Transverse colon (tissue), 4 donors: ENCODE results near the gene FAM219A. TPM values are rescaled to one million over a fixed set of nuclear protein-coding genes. Genes with fewer than 3 reads are reported as not detected.

Experiments
- DNase-seq: peaks from one replicate; pipeline ENCODE4 v3.0.0-alpha.2; 2019
- H3K27ac ChIP-seq, 4 donors: fragments of 200-600 bp; sonication (generic); 2 replicates each; pipeline ENCODE4 v1.5.1; 2016 to 2018; ENCODE audit warnings: inconsistent platforms in 4 of 4
- H3K27me3 ChIP-seq: fragments of 200-600 bp; sonication (generic); 2 replicates; pipeline ENCODE4 v1.5.1; 2017; ENCODE audit warnings: inconsistent platforms
- H3K36me3 ChIP-seq, 4 donors: fragments of 200-600 bp; sonication (generic); 2 replicates each; pipeline ENCODE4 v1.5.1; 2017 to 2019; ENCODE audit warnings: inconsistent platforms in 4 of 4
- H3K4me1 ChIP-seq, 4 donors: fragments of 200-600 bp; sonication (generic); 2 replicates each; pipeline ENCODE4 v1.5.1; 2017 to 2020; ENCODE audit warnings: inconsistent platforms in 4 of 4
- H3K4me3 ChIP-seq, 4 donors: fragments of 200-600 bp; sonication (generic); 1 replicate in 1 of 4; 2 replicates in 3 of 4; pipeline versions ENCODE4 v1.5.1 to v1.6.1; 2017 to 2019; ENCODE audit warnings: inconsistent platforms in 4 of 4
- H3K9me3 ChIP-seq, 2 donors: fragments of 200-600 bp; sonication (generic); 2 replicates each; pipeline ENCODE4 v1.5.1; 2017 to 2019; ENCODE audit warnings: inconsistent platforms in 2 of 2
- EP300 ChIP-seq: sonication (generic); formaldehyde crosslinking; IDR thresholded peaks from one replicate; pipeline ENCODE4 v1.6.1; 2017; ENCODE audit warnings: antibody characterized with exemption, low read depth
- POLR2A ChIP-seq: fragments of 450-650 bp; IDR thresholded peaks from one replicate; pipeline ENCODE4 v1.6.1; 2016; ENCODE audit warnings: antibody characterized with exemption, mild to moderate bottlenecking, moderate library complexity
- POLR2AphosphoS5 ChIP-seq, 3 donors: sonication (generic); formaldehyde crosslinking; IDR thresholded peaks; one replicate each; pipeline ENCODE4 v1.6.1; 2016; ENCODE audit warnings: antibody characterized with exemption in 3 of 3
- WGBS, 2 donors: methylation state at CpG; one replicate each; pipeline ENCODE4 v1.1.5; 2018; ENCODE audit warnings: low coverage in 1 of 2; 5-methylcytosine and 5-hydroxymethylcytosine counted together
- in situ Hi-C, 4 donors: fragments of 200-750 bp; cut with MboI; loops; one replicate each; pipeline versions ENCODE4 v1.15.0 to v1.15.1; 2017; ENCODE audit warnings: low sequenced_read_pairs in 3 of 4, low pct_ligation_motif_present in 1 of 4, low pct_unique_long_range_greater_than_20kb in 1 of 4
- intact Hi-C: fragments of 100-400 bp; cut with DNase I; formaldehyde crosslinking; loops from one replicate; pipeline ENCODE4 v1.15.1; 2023; ENCODE audit warnings: low total_unique reads
- total RNA-seq, 4 donors: library from RNA; depleted of rRNA; stranded (reverse); fragments of >200 nt; gene quantifications; one replicate each; pipeline ENCODE4 v1.1.0, GENCODE V29; 2016
- TF ChIP-seq, protein P1 (sequence below), 5 experiments: fragments of 200-600 bp in 3 of 5; fragments of 450-650 bp in 2 of 5; sonication (generic) in 3 of 5; IDR thresholded peaks; 1 replicate in 2 of 5; 2 replicates in 3 of 5; pipeline ENCODE4 v1.5.1; 2016 to 2017; ENCODE audit warnings: antibody characterized with exemption in 5 of 5, inconsistent platforms in 3 of 5, mild to moderate bottlenecking in 2 of 5, moderate library complexity in 1 of 5

Gene FAM219A
- total RNA-seq, 4 donors from 2014 or later, result 3.7 to 15.3 (median 8.0) TPM

DNA sequence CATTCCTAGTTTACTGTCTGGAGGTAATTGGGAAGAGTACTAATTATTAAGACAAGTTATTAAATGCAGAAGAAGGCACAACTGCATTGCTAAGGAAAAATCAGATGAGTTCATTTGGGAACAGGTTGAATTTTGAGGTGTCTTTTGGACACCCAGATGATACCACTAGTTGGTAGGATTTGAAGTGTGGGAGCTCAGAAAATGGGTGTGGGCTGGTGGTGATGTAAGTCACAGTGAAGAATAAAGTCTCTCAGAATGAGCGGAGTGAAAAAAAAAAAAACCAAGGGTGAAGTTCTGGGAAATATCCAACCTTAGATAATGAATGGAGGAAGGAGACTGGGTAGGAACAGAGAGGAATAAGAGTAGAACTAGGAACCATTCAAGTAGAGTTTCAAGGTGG, 46.0 kb downstream of the FAM219A start:
- intact Hi-C loops (no loop called here), in situ Hi-C loops (no loop called here)
- no peak for DNase-seq

DNA sequence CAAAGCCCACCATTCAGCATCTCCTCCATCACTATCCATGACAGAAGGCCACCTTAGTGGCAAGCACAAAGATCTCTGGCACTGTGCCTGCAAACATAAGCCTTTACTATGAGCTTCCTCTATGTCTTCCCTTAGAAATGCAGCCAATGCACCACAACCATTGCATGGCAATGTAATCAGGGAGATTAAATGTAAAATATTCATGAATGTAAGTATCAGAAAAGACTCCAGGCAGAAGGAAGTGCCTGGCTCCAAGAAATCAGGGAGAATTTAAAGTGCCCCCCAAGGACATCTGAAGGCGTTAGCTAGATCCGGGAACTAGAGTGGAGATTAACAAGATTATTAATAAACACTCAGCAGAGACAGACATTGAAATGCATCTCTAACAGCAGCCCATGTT, 49.2 kb downstream of the FAM219A start:
- in situ Hi-C loops (loop anchor here in 2 of 4 donors (10.0 kb wide), 1 partner anchor 196 kb away; no protein-coding TSS in a partner anchor), intact Hi-C loops (loop anchor here (10.0 kb wide), 1 partner anchor 196 kb away; no protein-coding TSS in a partner anchor)
- WGBS, 2 donors, result 65 to 81% methylated on average over 2 of the region's 2 CpGs
- H3K4me1 ChIP-seq, result no peaks in the 10 kb centered on the region
- H3K27me3 ChIP-seq, result no peaks in the 10 kb centered on the region
- H3K4me3 ChIP-seq, result no peak overlapping the region
- DNase-seq, result no peak
- H3K27ac ChIP-seq, result no peak overlapping the region
- no peaks in the 10 kb centered on the region for H3K9me3 ChIP-seq
- no peaks in the 10 kb centered on the region for H3K36me3 ChIP-seq
- TF ChIP-seq, protein P1, sequence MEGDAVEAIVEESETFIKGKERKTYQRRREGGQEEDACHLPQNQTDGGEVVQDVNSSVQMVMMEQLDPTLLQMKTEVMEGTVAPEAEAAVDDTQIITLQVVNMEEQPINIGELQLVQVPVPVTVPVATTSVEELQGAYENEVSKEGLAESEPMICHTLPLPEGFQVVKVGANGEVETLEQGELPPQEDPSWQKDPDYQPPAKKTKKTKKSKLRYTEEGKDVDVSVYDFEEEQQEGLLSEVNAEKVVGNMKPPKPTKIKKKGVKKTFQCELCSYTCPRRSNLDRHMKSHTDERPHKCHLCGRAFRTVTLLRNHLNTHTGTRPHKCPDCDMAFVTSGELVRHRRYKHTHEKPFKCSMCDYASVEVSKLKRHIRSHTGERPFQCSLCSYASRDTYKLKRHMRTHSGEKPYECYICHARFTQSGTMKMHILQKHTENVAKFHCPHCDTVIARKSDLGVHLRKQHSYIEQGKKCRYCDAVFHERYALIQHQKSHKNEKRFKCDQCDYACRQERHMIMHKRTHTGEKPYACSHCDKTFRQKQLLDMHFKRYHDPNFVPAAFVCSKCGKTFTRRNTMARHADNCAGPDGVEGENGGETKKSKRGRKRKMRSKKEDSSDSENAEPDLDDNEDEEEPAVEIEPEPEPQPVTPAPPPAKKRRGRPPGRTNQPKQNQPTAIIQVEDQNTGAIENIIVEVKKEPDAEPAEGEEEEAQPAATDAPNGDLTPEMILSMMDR (IDR thresholded peaks at IDR 0.05), result no peak
- no peak for TF ChIP-seq EP300
- no peak for TF ChIP-seq POLR2A
- no peak for TF ChIP-seq POLR2AphosphoS5 (IDR thresholded peaks at IDR 0.05)

More for the DNA sequence above, 46.0 kb downstream of the FAM219A start:
- no peaks in the 10 kb centered on the region for H3K9me3 ChIP-seq
- no peaks in the 10 kb centered on the region for H3K36me3 ChIP-seq
- no peak overlapping the region for H3K27ac ChIP-seq
- H3K27me3 ChIP-seq, result no peaks in the 10 kb centered on the region
- TF ChIP-seq, protein P1 (IDR thresholded peaks at IDR 0.05), result no peak
- TF ChIP-seq POLR2A, result no peak
- TF ChIP-seq POLR2AphosphoS5 (IDR thresholded peaks at IDR 0.05), result no peak
- TF ChIP-seq EP300, result no peak
- 38 to 89% methylated on average over 1 of the region's 1 CpG for WGBS, 2 donors
- H3K4me1 ChIP-seq, result no peaks in the 10 kb centered on the region
- H3K4me3 ChIP-seq, result no peak overlapping the region

DNA sequence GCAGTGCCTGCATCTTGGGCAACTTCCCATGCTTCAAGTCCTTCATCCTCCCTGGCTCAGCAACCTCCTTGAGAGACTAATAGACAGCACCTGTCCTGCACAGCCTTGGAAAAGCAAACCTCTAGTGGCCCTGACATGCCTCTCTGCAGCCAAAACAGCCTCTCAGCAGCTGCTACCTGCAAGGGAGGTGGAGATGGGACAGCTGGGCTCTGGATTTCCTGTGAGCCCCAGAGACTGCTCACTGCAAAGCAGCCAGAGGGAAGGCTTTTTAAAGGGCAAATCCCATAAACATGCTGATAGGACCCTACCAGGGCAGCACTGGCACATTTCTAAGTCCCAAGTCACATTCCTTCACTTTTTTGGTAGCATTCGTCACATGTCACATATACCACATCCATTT, 50.2 kb downstream of the FAM219A start:
- Histone ChIP-seq H3K36me3 (no peaks in the 10 kb centered on the region), H3K27ac (no peak overlapping the region), H3K4me1 (no peaks in the 10 kb centered on the region), H3K27me3 (no peaks in the 10 kb centered on the region), H3K9me3 (no peaks in the 10 kb centered on the region), H3K4me3 (no peak overlapping the region)
- DNase-seq, result no peak
- in situ Hi-C loops (loop anchor here in 2 of 4 donors (10.0 kb wide), 1 partner anchor 197 kb away; no protein-coding TSS in a partner anchor), intact Hi-C loops (loop anchor here (10.0 kb wide), 1 partner anchor 197 kb away; no protein-coding TSS in a partner anchor)
- TF ChIP-seq POLR2AphosphoS5 (IDR thresholded peaks at IDR 0.05), result no peak
- TF ChIP-seq EP300, result no peak
- TF ChIP-seq POLR2A, result no peak
- TF ChIP-seq, protein P1 (IDR thresholded peaks at IDR 0.05), result no peak
- WGBS, 2 donors, result 86 to 100% methylated on average over 1 of the region's 1 CpG

DNA sequence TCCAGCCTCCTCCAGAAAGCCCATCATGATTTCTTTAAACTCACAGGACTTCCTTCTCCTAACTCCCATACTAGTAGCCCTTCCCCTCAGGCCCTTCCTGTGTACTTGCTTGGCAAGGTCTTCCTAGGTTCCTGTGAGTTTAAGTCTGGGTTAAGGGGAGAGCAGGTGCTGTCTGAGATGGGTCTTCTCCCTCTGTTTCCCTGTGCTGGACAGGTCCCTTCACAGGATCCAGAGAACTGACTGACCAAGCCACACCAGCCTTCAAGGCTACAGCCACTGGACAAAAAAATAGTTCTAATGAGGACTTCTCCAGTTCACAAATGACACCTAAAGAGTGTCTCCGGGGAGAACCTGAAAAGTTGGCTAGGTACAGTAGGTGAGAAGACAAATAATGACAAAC, 52.2 kb downstream of the FAM219A start:
- Histone ChIP-seq H3K9me3 (no peaks in the 10 kb centered on the region), H3K36me3 (no peaks in the 10 kb centered on the region), H3K4me3 (no peak overlapping the region), H3K27me3 (no peaks in the 10 kb centered on the region), H3K4me1 (no peaks in the 10 kb centered on the region), H3K27ac (no peak overlapping the region)
- 64 to 75% methylated on average over 1 of the region's 1 CpG for WGBS, 2 donors
- no peak for DNase-seq
- TF ChIP-seq EP300, result no peak
- TF ChIP-seq, protein P1 (IDR thresholded peaks at IDR 0.05), result no peak
- TF ChIP-seq POLR2AphosphoS5 (IDR thresholded peaks at IDR 0.05), result no peak
- no peak for TF ChIP-seq POLR2A
- intact Hi-C loops (loop anchor here (10.0 kb wide), 1 partner anchor 199 kb away; no protein-coding TSS in a partner anchor), in situ Hi-C loops (loop anchor here in 2 of 4 donors (10.0 kb wide), 1 partner anchor 199 kb away; no protein-coding TSS in a partner anchor)
